GM18520 (cell line): Measurements from ENCODE around the gene DCUN1D4.

Experiments used
- ATAC-seq: cut with Tn5 transposase; IDR thresholded peaks from one replicate; pipeline ENCODE4 v1.9.1; 2021; ENCODE audit not compliant: unreplicated experiment

Gene DCUN1D4

GRCh38 chr4:51960486-51960885 is 117.5 kb downstream of the DCUN1D4 start:
- no peak for ATAC-seq

- no peak for ATAC-seq
Observed at GRCh38 chr4:51963841-51964517, 121.0 kb downstream of the DCUN1D4 start.

GRCh38 chr4:51965862-51966261 is 122.9 kb downstream of the DCUN1D4 start:
- no peak for ATAC-seq
